Measurements from ENCODE around the gene SCGB2A2.

Gene SCGB2A2

DNA sequence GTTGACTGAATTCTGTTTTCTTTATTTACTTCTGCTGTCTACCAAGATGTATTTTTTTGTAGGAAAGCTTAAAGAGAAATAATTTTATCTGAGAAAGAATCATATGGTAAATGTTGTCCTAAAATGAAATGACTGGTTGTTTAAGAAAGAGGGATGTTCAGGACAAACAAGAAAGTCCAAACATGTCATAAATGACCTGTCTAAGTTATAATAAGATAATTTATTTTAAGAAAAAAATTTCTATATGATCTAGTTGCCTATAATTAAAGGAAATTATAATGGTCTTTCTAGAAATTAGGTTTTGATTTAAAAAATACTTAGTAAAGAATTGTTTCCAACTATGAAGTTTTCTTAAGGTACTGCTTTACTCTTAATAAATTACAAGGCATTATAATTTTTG lies 10.5 kb downstream of the SCGB2A2 start:
- no peaks in the 10 kb centered on the region for H3K36me3 ChIP-seq (ENCODE audit: control insufficient read depth, insufficient read depth, low read length)
- H3K9me3 ChIP-seq (ENCODE audit: control insufficient read depth, low read length): no peaks in the 10 kb centered on the region
- no peaks in the 10 kb centered on the region for H3K27me3 ChIP-seq (ENCODE audit: control insufficient read depth, insufficient read depth, low read length, poor library complexity, severe bottlenecking)
- H3K27ac ChIP-seq (ENCODE audit: insufficient read depth, low read depth, low read length, poor library complexity, severe bottlenecking): no peak overlapping the region
- no peaks in the 10 kb centered on the region for H3K4me1 ChIP-seq (ENCODE audit: control insufficient read depth, insufficient read depth, low read length)
- H3K4me3 ChIP-seq (ENCODE audit: insufficient read depth, low read depth, low read length): no peak overlapping the region

DNA sequence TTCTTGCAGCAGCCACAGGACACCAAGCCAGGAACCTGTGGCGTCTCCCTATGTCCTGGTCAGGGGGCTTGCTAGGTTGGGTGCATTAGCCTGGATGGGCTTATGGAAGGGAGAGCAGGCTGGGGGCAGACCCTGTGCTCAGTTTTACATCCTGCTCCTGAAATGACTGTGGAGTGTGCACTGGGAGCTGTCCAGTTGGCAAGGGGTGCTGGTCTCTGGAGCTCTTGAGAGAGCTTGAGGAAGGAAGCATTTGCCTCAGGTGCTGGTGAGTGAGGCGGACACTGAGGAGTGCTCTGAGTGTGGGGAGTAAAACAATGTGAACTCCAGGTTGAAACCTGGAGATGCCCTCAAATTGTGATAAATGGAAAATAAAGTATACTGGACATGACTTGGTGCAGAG lies 25.5 kb downstream of the SCGB2A2 start:
- no peaks in the 10 kb centered on the region for H3K36me3 ChIP-seq (ENCODE audit: control insufficient read depth, insufficient read depth, low read length)
- whole genome bisulfite sequencing, 2 experiments: 66 to 84% methylated on average over 2 of the region's 2 CpGs
- H3K4me1 ChIP-seq (ENCODE audit: control insufficient read depth, insufficient read depth, low read length): no peaks in the 10 kb centered on the region
- H3K9me3 ChIP-seq (ENCODE audit: control insufficient read depth, low read length): no peaks in the 10 kb centered on the region
- H3K4me3 ChIP-seq (ENCODE audit: insufficient read depth, low read depth, low read length): no peak overlapping the region
- no peak overlapping the region for H3K27ac ChIP-seq (ENCODE audit: insufficient read depth, low read depth, low read length, poor library complexity, severe bottlenecking)
- H3K27me3 ChIP-seq (ENCODE audit: control insufficient read depth, insufficient read depth, low read length, poor library complexity, severe bottlenecking): no peaks in the 10 kb centered on the region

DNA sequence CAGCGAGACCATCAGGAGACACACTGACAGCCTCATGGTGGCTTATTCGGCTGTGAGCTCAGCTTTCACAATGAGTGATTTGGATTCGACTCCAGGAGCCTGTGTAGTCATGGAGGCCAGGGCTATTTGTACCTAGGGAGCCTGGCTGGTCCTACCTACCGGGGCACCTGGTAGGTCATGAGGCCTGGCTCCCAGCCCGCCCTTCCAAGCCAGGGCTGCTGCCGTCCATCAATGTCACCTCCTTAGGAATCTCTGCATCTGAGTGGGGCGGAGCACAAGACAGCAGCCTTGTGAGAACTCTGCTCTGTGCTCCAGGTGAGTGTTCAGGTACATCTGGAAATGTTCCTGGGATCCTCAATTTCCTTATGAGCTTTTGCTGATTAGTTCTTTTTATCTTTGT lies 29.0 kb downstream of the SCGB2A2 start, which contains the start of gene SCGB1D4:
TSS of gene SCGB1D4 (minus strand) at position 101 of the 400 bp plus-strand sequence. CDS start at position 36, 65 bp downstream.
- Histone ChIP-seq H3K27ac (ENCODE audit: insufficient read depth, low read depth, low read length, poor library complexity, severe bottlenecking) (no peak within 1 kb of the TSS), H3K9me3 (ENCODE audit: control insufficient read depth, low read length) (no peaks in the 10 kb centered on the region), H3K27me3 (ENCODE audit: control insufficient read depth, insufficient read depth, low read length, poor library complexity, severe bottlenecking) (no peaks in the 10 kb centered on the region), H3K4me3 (ENCODE audit: insufficient read depth, low read depth, low read length) (no peak within 1 kb of the TSS), H3K36me3 (ENCODE audit: control insufficient read depth, insufficient read depth, low read length) (no peaks in the 10 kb centered on the region), H3K4me1 (ENCODE audit: control insufficient read depth, insufficient read depth, low read length) (no peaks in the 10 kb centered on the region)
- WGBS, 2 experiments: 87 to 90% methylated on average over 7 of the region's 7 CpGs

DNA sequence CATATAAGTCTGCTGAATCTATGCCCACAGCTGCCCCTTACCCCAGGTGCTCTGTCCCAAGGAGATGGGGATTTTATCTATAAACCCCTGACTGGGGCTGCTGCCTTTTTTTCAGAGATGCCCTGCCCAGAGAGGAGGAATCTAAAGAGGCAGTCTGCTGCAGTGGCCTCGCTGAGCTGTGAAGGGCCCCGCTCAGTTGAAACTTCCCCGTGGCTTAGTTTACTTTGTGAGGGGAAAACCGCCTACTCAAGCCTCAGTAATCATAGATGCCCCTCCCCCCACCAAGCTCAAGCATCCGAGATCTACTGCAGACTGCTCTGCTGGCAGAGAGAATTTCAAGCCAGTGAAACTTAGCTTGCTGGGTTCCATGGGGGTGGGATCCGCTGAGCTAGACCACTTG lies 36.3 kb downstream of the SCGB2A2 start:
- peaks cover 2% of the 10 kb centered on the region for H3K9me3 ChIP-seq (ENCODE audit: control insufficient read depth, low read length)
- WGBS, 2 experiments: 40 to 42% methylated on average over 6 of the region's 6 CpGs

DNA sequence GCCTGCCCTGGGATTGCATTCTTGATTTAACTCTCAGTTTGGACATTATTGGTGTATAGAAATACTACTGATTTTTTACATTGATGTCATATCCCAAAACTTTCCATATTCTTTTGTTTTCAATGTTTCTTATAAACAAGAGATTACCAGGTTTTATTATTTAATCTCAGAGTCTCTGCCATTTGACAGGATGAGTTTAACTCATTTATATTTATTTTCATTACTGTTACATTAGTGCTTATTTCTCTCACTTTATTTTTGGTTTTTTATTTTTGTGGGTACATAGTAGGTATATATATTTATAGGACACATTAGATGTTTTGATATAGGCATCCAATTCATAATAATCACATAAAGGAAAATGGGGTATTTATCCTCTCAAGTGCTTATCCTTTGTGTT lies 38.0 kb downstream of the SCGB2A2 start:
- no peak overlapping the region for H3K4me3 ChIP-seq (ENCODE audit: insufficient read depth, low read depth, low read length)
- peaks cover 2% of the 10 kb centered on the region for H3K27me3 ChIP-seq (ENCODE audit: control insufficient read depth, insufficient read depth, low read length, poor library complexity, severe bottlenecking)
- H3K4me1 ChIP-seq (ENCODE audit: control insufficient read depth, insufficient read depth, low read length): no peaks in the 10 kb centered on the region
- peaks cover 2% of the 10 kb centered on the region for H3K9me3 ChIP-seq (ENCODE audit: control insufficient read depth, low read length)
- H3K27ac ChIP-seq (ENCODE audit: insufficient read depth, low read depth, low read length, poor library complexity, severe bottlenecking): no peak overlapping the region
- no peaks in the 10 kb centered on the region for H3K36me3 ChIP-seq (ENCODE audit: control insufficient read depth, insufficient read depth, low read length)

More for the DNA sequence above, 36.3 kb downstream of the SCGB2A2 start:
- Histone ChIP-seq H3K27ac (ENCODE audit: insufficient read depth, low read depth, low read length, poor library complexity, severe bottlenecking) (no peak overlapping the region), H3K4me1 (ENCODE audit: control insufficient read depth, insufficient read depth, low read length) (no peaks in the 10 kb centered on the region), H3K36me3 (ENCODE audit: control insufficient read depth, insufficient read depth, low read length) (no peaks in the 10 kb centered on the region), H3K4me3 (ENCODE audit: insufficient read depth, low read depth, low read length) (no peak overlapping the region), H3K27me3 (ENCODE audit: control insufficient read depth, insufficient read depth, low read length, poor library complexity, severe bottlenecking) (no peaks in the 10 kb centered on the region)

DNA sequence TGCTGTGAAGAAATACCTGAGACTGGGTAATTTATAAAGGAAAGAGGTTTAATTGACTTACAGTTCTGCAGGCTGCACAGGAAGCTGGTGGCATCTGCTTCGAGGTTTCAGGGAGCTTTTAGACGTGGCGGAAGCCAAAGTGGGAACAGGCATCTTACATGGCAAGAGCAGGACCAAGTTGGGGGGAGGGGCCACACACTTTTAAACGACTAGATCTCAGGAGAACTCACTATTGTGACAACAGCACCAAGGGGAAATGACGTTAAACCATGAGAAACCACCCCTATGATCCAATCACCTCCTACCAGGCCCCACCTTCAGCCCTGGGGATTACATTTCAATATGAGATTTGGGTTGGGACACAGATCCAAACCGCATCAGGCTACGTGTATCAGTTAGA lies 40.0 kb downstream of the SCGB2A2 start:
- Histone ChIP-seq H3K27ac (ENCODE audit: insufficient read depth, low read depth, low read length, poor library complexity, severe bottlenecking) (no peak overlapping the region), H3K9me3 (ENCODE audit: control insufficient read depth, low read length) (peaks cover 2% of the 10 kb centered on the region), H3K4me1 (ENCODE audit: control insufficient read depth, insufficient read depth, low read length) (no peaks in the 10 kb centered on the region), H3K36me3 (ENCODE audit: control insufficient read depth, insufficient read depth, low read length) (no peaks in the 10 kb centered on the region), H3K4me3 (ENCODE audit: insufficient read depth, low read depth, low read length) (no peak overlapping the region), H3K27me3 (ENCODE audit: control insufficient read depth, insufficient read depth, low read length, poor library complexity, severe bottlenecking) (peaks cover 3% of the 10 kb centered on the region)
- 67 to 78% methylated on average over 5 to 7 of the region's 7 CpGs for WGBS, 2 experiments

DNA sequence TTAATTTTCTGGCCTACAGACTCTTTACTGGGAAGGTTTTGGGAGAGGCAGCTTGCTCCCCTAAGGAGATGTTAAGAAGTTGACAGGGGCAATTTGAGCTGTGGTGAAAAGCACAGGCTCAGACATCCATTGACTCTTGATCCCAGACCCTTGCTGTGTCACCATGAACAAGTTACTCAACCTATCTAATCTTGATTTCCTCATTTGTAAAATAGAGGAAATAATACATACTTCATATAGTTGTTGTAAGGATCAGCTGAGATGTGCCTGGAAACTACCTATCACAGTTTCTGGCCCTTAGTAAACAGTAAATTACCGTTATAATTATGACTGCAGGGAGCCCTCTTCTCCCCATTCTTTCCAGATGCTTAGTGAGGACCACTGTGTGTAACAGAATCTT lies 45.5 kb downstream of the SCGB2A2 start:
- Histone ChIP-seq H3K4me3 (ENCODE audit: insufficient read depth, low read depth, low read length) (no peak overlapping the region), H3K4me1 (ENCODE audit: control insufficient read depth, insufficient read depth, low read length) (no peaks in the 10 kb centered on the region), H3K27me3 (ENCODE audit: control insufficient read depth, insufficient read depth, low read length, poor library complexity, severe bottlenecking) (peaks cover 3% of the 10 kb centered on the region), H3K27ac (ENCODE audit: insufficient read depth, low read depth, low read length, poor library complexity, severe bottlenecking) (no peak overlapping the region), H3K36me3 (ENCODE audit: control insufficient read depth, insufficient read depth, low read length) (no peaks in the 10 kb centered on the region), H3K9me3 (ENCODE audit: control insufficient read depth, low read length) (no peaks in the 10 kb centered on the region)
- 96 to 97% methylated on average over 1 of the region's 1 CpG for WGBS, 2 experiments

DNA sequence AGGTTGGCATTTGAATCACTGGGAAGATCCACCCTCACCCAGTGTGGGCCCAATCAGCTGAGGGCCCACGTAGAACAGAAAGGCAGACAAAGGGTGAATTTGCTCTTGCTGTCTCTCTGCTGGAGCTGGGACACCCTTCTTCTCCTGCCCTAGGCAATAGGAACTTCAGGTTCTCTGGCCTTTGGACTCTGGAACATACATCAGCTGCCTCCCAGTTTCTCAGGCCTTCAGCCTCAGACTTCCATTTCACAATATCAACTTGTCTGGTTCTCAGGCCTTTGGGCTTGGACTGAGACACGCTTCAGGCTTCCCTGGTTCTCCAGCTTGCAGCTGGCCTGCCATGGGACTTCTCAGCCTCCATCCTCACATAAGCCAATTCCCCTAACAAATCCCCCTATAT lies 52.6 kb downstream of the SCGB2A2 start:
- H3K9me3 ChIP-seq (ENCODE audit: control insufficient read depth, low read length): no peaks in the 10 kb centered on the region
- no peak overlapping the region for H3K4me3 ChIP-seq (ENCODE audit: insufficient read depth, low read depth, low read length)
- WGBS, 2 experiments: 89 to 93% methylated on average over 2 of the region's 2 CpGs
- H3K27ac ChIP-seq (ENCODE audit: insufficient read depth, low read depth, low read length, poor library complexity, severe bottlenecking): no peak overlapping the region
- peaks cover 9% of the 10 kb centered on the region for H3K4me1 ChIP-seq (ENCODE audit: control insufficient read depth, insufficient read depth, low read length)
- no peaks in the 10 kb centered on the region for H3K36me3 ChIP-seq (ENCODE audit: control insufficient read depth, insufficient read depth, low read length)
- no peaks in the 10 kb centered on the region for H3K27me3 ChIP-seq (ENCODE audit: control insufficient read depth, insufficient read depth, low read length, poor library complexity, severe bottlenecking)
